GM21723 (cell line): ENCODE results near the gene PARP6.
A peak's percentile ranks its signal among the peaks of the same experiment; 100 is the strongest.
"Not testable (repeated sequence)": the region's sequence is repeated elsewhere in the genome, so short reads cannot be mapped to it uniquely, and the experiment has no call there.

Source experiments
- ATAC-seq: cut with Tn5 transposase; IDR thresholded peaks from one replicate; pipeline ENCODE4 v1.9.1; 2021; ENCODE audit warnings: mild to moderate bottlenecking, moderate library complexity; ENCODE audit not compliant: unreplicated experiment

PARP6 gene

DNA sequence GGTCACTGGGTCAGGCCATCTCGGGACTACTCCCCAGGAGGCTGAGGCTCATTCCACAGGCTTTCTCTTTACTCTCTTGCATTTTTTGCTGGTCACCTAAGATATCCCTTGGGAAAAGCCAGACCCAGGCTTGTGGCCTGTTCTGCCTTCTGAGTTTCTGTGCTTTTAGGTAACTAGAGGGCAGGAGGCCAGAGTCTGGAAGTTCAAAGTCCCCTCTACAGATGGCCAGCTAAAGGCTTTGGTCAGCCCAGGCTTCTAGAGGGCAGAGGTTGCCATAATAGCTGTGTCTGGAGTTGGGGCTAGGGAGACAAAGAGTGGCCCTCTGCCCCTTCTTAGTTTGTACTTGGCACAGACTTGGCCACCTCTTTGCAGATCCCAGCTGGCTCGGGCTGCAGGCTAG, 8.4 kb upstream of the PARP6 start:
- ATAC-seq: no peak

DNA sequence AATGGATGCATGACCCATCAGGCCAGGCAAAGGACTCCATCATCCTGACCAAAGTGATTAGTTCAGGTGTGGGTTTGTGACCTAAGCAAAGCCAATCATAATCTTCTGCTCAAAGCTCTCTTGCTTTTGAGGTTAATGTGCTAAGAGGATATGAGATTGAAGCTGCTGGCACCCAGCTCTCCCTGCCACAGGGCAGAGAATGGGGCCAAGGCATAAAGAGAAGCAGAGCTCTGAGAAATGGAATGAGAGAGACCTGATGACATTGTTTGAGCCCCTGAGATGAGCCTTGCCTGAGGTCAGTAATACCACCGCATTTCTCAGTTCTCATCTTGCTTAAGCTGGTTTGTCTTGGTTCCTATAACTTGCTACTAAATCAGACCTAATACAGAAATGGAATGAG, 6.4 kb upstream of the PARP6 start:
- ATAC-seq: no peak

DNA sequence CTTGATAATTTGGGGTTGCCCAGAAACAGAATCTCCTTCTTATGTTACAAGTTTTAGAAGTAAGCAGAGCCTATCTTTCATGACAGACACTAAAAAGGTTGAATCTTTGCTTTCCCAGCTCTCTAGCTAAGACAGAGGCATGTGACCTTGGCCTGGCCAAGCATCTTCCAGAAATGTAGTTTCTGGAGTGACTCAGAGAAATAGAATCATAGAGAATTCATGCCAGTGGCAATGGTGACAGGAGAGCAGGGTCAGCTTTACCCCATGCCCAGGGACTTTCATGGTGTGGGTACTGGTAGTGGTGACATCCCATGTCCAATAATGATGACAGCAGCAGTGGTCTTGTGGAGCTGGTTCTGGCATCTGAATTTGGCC, 4.0 kb upstream of the PARP6 start:
- no peak for ATAC-seq

DNA sequence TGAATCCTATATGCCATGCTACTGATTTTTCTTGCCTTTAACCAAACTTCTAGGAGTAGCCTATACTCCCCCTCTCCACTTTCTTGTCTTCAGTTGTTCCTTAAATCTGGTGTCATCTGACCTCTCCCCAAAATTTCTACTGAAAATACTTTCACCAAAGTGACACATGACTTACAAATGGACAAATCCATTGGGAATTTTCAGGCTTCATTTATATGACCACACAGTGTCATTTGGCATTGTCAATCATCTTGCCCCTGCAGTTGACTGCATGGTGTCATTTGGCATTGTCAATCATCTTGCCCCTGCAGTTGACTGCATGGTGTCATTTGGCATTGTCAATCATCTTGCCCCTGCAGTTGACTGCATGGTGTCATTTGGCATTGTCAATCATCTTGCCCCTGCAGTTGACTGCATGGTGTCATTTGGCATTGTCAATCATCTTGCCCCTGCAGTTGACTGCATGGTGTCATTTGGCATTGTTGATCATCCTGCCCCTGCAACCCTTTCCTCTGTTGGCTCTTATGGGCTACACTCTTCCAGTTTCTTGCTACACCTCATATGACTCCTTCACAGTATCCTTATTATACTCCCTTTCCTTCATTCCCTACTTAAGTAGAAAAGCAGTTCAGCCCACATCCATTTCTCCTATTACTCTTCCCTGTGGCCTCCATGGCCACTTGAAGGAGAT, 3.4 kb upstream of the PARP6 start:
- ATAC-seq: not testable (repeated sequence)

DNA sequence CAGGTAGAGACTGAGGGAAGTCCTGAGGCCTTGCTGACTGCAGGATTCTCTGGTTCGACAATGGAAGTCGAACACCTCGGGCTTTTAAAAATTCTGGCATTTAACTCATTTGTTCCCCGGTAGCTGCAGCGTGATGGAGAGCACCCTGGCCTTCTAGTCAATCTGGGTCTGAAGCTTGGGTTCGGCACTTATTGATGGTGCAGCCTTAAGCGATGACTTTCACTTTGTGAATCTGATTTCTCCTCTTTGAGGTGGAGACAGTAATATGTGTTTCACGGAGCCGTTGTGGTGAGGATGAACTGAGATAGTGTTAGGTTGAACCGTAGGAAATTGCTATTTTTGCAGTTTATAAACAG, 621 bp upstream of the PARP6 start:
- no peak for ATAC-seq

DNA sequence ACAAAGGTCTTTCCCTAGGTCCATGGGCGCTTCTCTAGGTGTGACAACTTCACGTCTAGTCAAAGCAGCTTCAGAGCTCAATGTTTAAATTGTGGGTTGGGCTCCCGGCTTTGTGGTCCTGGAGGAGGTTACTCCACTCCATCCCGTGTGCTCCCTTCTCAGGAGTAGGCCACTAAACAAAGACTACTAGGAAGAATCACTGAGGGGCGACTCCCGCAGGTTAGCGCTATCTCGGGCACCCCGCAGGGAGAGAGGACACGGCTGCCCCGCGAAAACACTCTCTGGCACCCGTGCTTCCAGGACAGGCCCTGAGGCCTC, 500 bp downstream of the PARP6 start:
- ATAC-seq: no peak

DNA sequence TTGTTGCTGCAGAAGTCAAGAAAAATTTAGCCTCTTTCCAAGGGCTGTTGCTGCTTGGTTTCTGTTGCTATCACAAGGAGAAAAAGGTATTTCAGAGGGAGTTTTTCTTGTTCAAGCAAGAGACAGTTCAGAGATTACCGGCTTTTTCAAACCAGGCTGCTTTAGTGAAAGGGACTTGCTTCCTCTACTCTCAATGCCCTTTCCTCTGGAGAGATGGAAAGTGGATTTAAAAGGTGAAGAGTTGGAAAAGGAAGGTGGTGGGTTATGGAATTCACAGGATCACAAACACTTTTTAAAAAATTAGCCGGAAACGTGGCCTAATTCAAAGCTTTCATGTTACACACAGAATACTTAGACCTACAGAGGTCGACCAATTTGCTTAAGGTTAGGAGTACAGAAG, 1.1 kb downstream of the PARP6 start:
- ATAC-seq: no peak

DNA sequence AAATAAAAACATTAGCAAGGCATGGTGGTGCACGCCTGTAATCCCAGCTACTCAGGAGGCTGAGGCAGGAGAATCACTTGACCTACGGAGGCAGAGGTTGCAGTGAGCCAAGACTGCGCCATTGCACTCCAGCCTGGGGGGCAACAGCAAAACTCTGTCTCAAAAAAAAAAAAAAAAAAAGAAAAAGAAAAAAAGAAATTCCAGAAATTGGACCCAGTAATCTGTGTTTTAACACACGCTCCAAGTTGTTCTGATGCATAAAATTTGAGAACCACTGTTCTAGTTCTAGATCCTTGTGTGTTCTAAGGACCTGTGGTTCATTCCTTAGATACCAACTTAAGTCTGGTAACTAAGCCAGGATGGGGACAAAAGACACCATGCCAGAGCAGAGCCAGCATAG, 2.6 kb downstream of the PARP6 start:
- ATAC-seq: no peak

DNA sequence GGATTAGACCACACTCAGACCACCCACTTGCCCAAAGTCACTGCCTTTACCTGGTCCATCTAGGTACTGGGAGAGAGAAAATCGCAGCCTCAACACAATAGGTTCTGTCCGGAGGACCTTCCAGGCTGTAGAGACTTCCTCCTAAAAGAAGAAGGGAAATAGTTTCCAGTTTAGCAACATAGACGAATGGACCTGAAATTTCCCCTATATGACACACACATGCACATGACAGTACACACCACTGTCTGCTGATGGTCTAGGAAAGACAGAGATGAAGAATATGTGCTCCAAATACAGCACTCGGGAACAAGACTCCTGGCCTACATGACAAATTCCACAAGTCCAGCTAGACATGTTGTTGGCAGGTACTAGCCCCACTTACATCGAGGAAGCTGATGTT, 7.3 kb downstream of the PARP6 start:
- no peak for ATAC-seq

DNA sequence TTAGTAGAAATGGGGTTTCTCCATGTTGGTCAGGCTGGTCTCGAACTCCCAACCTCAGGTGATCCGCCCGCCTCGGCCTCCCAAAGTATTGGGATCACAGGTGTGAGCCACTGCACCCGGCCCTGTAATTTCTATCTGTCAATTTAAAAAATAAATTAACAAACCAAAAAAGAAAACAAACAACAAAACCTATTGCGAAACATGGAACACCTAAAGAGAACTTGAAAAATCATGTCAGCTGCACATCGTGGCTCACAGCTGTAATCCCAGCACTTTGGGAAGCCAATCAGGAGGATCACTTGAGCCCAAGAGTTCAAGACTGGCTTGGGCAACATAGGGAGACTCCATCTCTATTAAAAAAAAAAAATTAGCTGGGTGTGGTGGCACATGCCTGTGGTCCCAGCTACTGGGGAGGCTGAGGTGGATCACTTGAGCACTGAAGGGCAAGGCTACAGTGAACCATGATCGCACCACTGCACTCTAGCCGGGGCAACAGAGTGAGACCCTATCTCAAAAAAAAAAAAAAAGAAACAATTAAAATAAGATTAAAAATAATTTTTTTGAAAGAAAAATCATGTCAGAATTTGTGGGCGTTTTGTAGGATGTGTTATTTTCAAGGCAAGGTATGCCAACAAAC, 19.6 kb downstream of the PARP6 start:
- ATAC-seq: no peak

DNA sequence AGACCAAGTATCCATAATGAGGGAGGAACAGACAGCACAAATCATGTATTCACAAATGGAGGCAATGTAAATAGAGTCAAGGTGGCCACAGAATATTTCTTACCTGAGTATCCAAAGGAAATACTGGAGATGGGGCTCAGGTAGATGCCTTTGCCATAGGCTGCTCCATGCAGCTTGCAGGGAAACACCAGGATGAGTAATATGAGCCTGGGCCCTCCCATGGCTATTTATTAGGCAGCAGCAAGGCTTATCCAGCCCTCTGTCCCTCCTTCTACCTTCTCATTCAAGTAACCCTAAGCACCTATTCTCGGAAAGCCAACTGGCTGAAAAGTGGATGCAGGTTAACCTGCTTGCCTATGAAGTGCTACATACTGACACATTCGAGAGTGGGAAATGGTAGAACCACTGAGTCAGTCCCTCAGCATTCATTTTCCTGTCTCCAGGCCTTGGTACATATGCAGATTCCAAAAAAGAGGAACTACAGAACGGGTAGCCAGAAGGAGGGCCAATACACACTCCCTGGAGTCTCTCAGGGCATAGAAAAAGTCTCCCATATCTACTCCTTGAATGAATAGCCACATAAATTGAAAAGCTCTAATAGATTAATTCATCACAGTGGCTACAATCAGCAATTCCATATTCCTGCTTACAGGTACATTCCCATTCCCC, 23.1 kb downstream of the PARP6 start:
- no peak for ATAC-seq

DNA sequence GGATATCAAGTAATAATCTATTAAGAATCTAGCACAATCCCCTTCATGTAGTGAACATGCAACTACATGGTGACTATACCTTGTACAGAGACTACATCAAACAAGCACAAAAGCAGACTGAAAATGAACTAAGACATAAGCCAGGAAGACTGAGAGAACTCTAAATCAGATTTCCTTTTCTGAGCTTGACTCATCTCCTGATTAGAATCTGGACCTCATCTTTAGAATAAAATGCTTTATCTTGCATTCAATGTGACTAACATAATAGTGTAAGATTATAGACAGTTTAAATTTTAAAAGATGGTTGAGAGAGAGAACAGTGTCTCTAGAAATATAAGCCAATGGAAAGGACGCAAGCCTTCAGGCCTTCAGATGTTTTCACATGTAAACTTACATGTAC, 23.8 kb downstream of the PARP6 start:
- ATAC-seq: no peak

DNA sequence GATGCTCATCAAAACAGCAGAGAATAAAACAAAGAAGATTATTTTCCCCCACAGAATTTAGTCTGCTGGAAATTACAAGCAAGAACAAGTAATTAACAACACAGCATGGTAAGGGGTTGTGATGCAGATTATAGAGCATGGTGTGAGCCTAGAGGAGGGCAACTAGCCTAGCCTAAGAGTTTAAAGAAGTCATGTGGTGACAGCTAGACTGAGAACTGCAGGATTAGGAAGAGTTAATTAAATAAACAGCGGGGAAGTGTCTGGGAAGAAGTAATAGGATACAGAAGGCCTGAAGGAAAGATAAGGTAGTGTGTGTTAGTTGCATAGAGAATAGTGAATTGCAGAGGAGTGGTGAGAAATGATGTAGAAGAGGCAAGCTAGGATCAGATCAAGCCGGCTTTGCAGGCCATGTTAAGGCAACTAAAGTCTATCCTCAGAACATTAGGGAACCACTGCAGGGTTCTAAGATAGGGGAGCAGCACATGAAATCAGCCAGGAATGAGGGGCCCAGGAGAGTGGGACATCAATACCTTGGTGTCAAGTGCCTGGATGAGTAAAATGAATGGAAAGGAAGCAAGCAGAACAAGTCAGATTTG, 29.5 kb downstream of the PARP6 start:
- no peak for ATAC-seq

DNA sequence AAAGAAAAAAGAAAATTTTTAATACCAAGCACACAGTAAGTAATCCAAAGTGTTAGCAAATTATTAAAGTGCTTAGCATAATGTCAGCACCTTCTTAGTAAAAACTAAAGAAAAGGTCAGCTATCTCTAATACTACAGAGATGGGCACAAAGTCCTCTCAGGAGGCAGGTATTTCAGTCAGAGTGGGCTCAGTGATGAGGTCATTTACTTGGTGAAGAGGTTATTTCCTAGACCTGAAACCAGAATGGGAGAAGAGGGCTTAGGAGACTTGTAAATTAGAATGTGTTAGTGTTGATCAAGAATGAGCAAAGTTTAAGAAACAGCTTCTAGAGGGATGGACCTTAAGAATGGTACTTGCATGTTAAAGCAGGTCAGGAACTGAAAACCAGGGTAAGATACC, 32.7 kb downstream of the PARP6 start:
- ATAC-seq: no peak

DNA sequence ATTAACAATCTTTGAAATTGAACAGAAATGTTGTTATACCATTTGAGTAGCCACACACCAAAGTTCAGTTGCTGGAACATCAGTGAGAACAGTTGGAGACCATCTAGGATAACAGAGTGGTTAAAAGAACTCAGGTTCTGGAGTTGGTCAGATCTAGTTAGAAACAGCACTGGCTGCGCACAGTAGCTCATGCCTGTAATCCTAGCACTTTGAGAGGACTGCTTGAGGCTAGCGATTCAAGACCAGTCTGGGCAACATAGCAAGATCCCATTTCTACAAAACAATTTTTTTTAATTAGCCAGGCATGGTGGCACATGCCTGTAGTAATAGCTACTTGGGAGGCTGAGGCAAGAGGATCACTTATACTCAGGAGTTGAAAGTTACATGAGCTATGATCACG, 33.8 kb downstream of the PARP6 start:
- ATAC-seq: no peak

DNA sequence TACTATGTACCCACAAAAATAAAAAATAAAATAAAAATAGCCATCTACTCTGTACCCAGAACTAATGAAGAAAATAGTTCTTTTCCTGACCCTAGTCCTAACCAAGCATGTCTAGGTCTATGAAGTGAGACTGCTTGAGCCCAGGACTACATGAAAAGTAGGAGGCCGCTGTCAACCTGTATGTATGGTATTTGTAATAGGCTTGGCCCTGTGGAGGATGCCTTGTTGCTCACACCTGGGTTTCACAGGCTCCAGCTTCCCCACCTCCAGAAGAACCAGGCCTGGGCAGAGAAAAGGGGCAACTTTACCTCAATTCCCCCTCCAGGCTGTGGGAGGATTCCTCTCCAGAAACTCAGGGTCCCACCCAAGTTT, 34.5 kb downstream of the PARP6 start:
- ATAC-seq: no peak

DNA sequence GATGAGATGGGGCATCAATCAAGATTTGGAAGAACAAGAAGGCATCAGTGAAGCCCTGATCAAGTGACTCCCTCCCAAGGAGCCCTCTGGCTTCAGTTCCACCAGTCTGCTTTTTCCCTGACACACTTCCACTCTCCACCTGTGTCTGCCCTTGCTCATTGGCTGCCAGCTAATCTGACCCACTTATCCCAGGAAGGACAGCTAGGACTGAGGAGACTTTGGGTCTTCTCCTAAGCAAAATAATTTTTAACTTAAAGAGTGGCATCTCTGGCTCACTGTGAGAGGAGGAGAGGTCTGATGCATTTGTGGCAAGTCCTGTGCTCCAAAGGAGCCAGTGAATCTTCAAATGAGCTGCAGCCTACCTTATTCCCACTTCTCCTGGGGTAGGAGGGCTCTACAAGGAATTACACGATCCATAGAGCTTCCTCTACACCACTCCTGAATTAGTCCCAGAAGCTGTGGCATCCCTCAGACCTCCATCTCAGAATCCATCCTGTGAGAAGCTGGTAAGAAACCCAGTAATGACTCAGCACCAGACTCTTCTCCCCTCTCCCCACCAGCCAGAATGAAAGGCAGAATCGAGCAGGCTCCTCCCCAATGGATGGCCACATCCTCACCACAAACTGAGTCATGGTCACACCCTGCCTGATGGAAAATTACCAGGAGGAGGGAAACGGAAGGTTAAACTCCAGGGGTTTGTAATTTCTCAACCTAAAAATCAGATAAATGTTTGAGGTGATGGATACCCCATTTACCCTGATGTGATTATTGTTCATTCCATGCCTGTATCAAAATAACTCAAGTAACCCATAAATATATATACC, 35.1 kb downstream of the PARP6 start:
- ATAC-seq: peak; percentile 75

DNA sequence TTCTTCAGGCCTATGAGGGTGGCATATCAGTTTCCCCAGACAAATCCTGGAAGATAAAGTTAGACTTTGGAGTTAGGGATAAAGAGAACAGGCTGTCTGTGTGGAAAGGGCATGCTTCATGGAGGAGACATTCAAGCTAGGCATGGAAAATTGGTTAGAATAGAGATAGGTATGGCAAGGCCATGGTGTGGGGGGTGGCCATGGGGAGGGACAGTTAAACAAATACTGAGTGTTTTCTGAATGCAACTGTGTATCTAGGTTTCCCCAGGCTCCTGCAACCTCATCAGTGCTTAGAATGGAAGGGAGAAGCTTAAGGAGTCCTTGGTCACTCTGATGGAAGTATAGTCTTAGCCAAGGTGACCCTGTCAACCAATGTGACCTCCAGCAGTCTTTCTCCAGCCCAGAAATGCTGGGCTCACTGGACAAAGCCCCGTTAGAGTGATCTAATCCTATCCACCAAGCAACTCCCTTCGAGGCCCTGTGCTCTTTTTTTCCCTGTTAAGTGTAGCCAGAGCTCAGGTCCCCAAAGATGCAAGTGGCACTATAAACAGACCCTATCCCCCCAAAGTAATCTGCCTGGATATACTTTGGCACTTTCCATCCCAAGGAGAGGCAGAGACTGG, 35.9 kb downstream of the PARP6 start:
- no peak for ATAC-seq

DNA sequence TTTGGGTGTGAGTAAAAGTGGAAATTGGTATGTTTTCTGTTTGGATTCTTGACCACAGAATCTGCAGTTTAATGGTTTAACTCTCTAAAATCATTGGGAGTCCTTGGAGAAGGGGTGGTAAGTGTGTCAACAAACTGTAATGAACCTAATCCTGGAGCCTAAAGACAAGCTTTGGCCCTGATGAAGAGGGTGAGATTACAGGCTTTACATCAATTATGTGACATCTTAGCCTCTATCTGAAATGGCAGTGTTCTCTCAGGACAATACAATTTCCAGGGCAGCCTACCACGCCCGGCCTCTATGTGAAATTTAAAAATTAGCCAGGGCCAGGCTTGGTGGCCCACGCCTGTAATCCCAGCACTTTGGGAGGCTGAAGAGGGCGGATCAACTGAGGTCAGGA, 37.1 kb downstream of the PARP6 start:
- ATAC-seq: no peak

DNA sequence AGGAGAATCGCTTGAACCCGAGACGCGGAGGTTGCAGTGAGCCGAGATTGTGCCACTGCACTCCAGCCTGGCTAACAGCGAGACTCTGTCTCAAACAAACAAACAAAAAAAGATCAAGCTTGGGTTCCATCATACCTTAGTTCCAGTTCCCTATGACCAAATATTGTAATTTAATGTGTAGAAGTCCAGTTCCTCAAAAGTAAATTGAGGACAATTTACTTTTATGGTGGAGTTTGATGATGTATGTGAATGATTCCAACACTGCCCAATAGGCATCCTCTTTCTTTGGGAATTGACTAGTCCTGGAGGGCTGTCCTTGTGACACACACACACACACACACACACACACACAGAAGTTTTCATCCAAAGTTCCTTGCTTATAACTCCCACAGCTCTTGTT, 38.6 kb downstream of the PARP6 start:
- ATAC-seq: no peak

DNA sequence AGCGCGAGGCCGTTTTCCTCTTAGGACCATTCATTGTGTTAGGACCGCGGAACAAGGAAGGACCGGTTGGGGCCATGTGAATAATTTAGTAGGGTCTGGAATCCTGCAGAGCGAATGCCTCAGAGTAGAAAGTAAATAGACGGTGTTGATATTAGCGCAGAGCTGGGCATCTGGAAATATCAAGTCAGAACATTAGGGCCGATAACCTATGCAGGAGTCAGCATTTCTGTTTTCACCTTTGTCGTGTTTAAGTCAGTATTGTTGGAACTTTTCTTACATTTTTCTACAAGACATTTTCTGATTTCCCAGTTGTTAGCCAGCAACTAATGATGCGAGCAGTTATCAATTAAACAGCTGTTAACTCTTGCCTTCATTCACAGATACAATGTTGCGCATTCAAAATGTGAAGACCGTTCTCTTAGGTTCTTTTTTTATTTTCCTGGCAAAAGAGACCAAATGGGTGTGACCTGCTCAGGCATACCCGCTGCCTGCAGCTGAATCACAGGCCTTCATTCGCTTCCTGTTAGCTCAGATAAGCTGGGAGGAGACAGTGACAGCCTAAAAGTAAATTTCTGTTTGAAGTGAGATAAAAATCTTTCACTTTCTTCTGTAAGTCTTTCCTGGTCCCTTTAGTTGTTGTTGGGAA, 40.4 kb downstream of the PARP6 start:
- peak; percentile 1 for ATAC-seq
